OCI-LY1 (cell line): Measurements from ENCODE around the gene UVSSA.

ENCODE experiments used
- CTCF ChIP-seq: fragments of 200-600 bp; sonication (generic), shearing (Covaris generic); IDR thresholded peaks from 2 replicates; pipeline ENCODE4 v1.5.1; 2017; ENCODE audit warnings: mild to moderate bottlenecking, antibody characterized with exemption, low read length, moderate library complexity, mixed read lengths
- EZH2 ChIP-seq: fragments of 200-600 bp; sonication (generic), shearing (Covaris generic); IDR thresholded peaks from 2 replicates; pipeline ENCODE4 v1.8.0; 2017; ENCODE audit warnings: borderline replicate concordance, mixed run types, mild to moderate bottlenecking, antibody characterized with exemption, low read length, moderate library complexity, mixed read lengths

DNA sequence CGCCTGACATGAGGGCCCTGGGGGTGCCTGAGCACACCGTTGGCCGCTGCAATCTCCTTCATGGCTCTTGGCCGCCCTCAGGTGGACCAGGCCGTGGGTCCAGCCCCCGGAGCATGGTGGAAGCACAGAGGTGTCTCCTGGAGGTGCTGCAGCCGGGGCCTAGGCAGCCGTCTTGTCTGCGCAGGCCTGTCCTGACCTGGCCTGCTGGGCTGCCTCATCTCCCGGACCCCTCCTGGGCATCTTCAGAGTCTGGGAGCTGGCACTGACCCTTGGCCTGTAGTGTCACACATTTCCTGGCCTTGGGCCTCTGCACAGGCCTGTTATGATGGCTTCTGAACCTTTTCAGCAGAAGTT, 20.9 kb downstream of the UVSSA start:
- no peak for TF ChIP-seq CTCF
- TF ChIP-seq EZH2, result no peak
